Measurements from ENCODE around the gene RAB44.
A peak's percentile ranks its signal among the peaks of the same experiment; 100 is the strongest.

Gene RAB44

DNA sequence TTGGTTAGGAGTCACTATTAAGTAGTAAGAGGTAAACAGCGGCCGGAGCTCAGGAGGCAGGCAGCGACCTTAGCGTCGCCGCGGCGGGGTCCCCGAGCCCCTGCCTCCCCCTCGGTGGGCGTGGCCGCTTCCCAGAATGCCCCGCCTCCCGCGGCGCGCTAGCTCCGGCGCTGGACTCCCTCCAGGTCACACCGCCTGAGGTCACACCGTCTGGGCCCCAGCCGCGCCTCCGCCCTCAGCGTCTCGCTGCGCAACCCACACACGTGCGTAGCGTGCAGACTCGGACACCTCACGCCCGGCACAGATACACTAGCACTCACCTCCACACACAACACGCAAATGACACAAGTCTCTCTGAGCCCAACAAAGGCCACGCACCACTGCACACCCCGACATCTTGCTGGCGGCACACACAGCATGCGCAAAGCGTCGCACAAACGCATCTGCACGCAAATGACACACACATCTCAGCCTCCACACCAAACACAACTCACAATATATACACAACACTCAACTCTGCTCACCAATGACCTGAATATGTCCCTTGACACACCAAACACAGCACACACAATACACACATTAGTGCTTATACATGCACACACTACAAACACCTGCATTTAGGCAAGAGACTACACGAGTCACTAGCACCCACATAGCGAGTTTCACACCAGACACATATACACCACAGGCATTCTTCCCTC lies 36.7 kb upstream of the RAB44 start:
- Mint-ChIP-seq H3K9me3 (no peaks in the 10 kb centered on the region), H3K4me3 (no peak overlapping the region)
- DNase-seq = peak; percentile 78

GRCh38 chr6:36662380-36662779 lies 35.2 kb upstream of the RAB44 start:
- H3K27me3 Mint-ChIP-seq (ENCODE audit: low read depth, poor library complexity) = peaks cover 3% of the 10 kb centered on the region
- H3K4me1 Mint-ChIP-seq = peaks cover 38% of the 10 kb centered on the region
- H3K4me3 Mint-ChIP-seq = no peak overlapping the region
- no peak overlapping the region for H3K27ac Mint-ChIP-seq
- H3K36me3 Mint-ChIP-seq (ENCODE audit: low read depth) = no peaks in the 10 kb centered on the region
- TF ChIP-seq, protein P1, sequence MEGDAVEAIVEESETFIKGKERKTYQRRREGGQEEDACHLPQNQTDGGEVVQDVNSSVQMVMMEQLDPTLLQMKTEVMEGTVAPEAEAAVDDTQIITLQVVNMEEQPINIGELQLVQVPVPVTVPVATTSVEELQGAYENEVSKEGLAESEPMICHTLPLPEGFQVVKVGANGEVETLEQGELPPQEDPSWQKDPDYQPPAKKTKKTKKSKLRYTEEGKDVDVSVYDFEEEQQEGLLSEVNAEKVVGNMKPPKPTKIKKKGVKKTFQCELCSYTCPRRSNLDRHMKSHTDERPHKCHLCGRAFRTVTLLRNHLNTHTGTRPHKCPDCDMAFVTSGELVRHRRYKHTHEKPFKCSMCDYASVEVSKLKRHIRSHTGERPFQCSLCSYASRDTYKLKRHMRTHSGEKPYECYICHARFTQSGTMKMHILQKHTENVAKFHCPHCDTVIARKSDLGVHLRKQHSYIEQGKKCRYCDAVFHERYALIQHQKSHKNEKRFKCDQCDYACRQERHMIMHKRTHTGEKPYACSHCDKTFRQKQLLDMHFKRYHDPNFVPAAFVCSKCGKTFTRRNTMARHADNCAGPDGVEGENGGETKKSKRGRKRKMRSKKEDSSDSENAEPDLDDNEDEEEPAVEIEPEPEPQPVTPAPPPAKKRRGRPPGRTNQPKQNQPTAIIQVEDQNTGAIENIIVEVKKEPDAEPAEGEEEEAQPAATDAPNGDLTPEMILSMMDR (IDR thresholded peaks at IDR 0.05) = no peak
- no peaks in the 10 kb centered on the region for H3K9me3 Mint-ChIP-seq
- DNase-seq = no peak

More for the DNA sequence above, 36.7 kb upstream of the RAB44 start:
- H3K4me1 Mint-ChIP-seq = peaks cover 34% of the 10 kb centered on the region
- TF ChIP-seq, protein P1 (IDR thresholded peaks at IDR 0.05) = no peak
- H3K36me3 Mint-ChIP-seq (ENCODE audit: low read depth) = no peaks in the 10 kb centered on the region
- H3K27me3 Mint-ChIP-seq (ENCODE audit: low read depth, poor library complexity) = peaks cover 3% of the 10 kb centered on the region
- no peak overlapping the region for H3K27ac Mint-ChIP-seq

DNA sequence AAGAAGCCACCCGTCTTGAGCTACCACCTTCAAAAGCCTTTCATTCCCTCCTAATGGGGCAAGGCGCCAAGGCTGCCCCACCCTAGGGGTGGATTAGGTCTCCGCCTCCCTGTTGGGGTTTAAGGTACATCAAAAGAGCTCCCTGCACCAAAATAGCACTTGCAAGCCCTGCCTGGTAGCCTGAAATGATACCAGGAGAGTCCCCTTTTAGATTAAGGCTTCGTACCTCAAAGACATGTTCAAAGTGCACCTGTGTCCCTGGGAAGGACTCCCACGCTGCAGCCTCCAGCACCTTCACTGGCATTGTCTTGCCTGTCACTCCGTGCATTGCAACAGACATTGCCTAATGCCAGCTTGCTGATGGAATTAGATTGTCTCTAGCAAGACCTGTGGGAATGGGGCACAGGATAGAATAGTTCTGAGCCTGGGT lies 34.8 kb upstream of the RAB44 start:
- no peak for DNase-seq
- Mint-ChIP-seq H3K27ac (peak overlapping the region; percentile 3), H3K9me3 (no peaks in the 10 kb centered on the region), H3K27me3 (ENCODE audit: low read depth, poor library complexity) (peaks cover 3% of the 10 kb centered on the region), H3K4me1 (peaks cover 38% of the 10 kb centered on the region), H3K4me3 (no peak overlapping the region), H3K36me3 (ENCODE audit: low read depth) (no peaks in the 10 kb centered on the region)
- TF ChIP-seq, protein P1 (IDR thresholded peaks at IDR 0.05) = no peak

DNA sequence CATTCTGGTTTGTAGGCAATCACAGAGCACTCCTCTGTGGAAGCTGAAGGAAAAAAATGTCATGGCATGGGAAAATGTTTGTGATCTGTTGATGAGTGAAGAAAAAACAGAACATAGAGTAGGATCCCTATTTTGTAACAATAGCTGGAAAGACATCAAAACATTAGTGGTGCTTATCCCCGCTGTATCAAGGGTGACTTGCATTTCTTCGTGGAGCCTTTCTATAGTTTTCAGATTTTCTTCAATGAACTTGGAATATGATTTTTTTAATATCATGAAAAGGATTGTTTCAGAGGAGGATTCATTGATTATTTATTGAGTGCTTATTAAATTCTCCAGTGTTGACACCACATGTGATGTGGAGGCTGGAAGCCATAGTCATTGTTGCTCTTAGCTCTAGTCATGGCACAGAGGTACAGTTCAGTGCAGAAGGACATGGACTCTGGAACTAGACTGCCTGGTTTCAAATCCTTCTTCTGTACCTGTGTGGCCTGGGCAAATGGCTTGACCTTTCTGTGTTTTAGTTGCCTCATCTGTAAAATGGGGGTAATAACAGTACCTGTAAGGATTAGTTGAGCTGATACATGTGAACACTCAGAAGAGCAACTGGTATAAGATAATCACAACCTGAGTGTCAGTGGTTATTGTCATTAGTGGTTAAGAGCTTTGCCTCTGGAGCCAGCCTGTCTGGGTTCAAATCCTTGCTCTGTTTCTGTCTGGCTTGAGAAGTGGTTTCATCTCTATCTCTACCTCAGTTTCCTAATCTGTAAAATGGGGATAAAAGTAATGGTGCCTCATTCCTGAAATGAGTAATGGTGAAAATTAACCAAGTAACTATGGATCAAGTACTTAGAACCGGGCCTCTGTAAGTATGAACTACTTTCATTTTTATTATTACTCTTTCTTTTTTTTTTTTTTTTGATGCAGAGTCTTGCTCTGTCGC lies 33.9 kb upstream of the RAB44 start:
- Mint-ChIP-seq H3K4me1 (peaks cover 43% of the 10 kb centered on the region), H3K36me3 (ENCODE audit: low read depth) (no peaks in the 10 kb centered on the region), H3K27me3 (ENCODE audit: low read depth, poor library complexity) (peaks cover 3% of the 10 kb centered on the region), H3K4me3 (no peak overlapping the region), H3K27ac (no peak overlapping the region), H3K9me3 (no peaks in the 10 kb centered on the region)
- TF ChIP-seq, protein P1 (IDR thresholded peaks at IDR 0.05) = no peak
- DNase-seq = no peak

DNA sequence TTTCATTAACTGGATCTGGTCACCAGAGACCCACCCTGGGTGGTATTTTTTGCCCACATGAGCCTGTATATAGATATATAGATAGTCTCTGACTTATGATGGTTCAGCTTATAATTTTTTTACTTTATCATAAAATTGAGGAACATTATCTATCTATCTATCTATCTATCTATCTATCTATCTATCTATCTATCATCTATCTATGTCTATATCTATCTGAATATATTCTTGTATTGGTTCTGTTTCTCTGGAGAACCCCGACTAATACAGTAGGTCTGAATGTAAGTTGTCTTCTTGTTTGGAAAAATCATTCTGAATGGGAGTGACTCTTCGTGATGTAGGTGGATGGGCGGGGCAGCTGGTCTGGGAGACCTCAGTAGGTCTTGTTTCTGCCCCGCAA lies 32.4 kb upstream of the RAB44 start:
- no peaks in the 10 kb centered on the region for H3K9me3 Mint-ChIP-seq
- H3K27ac Mint-ChIP-seq = no peak overlapping the region
- no peaks in the 10 kb centered on the region for H3K36me3 Mint-ChIP-seq (ENCODE audit: low read depth)
- peaks cover 6% of the 10 kb centered on the region for H3K27me3 Mint-ChIP-seq (ENCODE audit: low read depth, poor library complexity)
- no peak overlapping the region for H3K4me3 Mint-ChIP-seq
- TF ChIP-seq, protein P1 (IDR thresholded peaks at IDR 0.05) = no peak
- no peak for DNase-seq
- H3K4me1 Mint-ChIP-seq = peaks cover 46% of the 10 kb centered on the region
